HepG2 (cell line): ENCODE results near the gene EHBP1. TPM values are rescaled to one million over a fixed set of nuclear protein-coding genes. Genes with fewer than 3 reads are reported as not detected.
A peak's percentile ranks its signal among the peaks of the same experiment; 100 is the strongest.

ENCODE experiments used
- ATAC-seq: fragments of 200-7000 bp; cut with Tn5 transposase; 3 replicates; pipeline ENCODE4 v1.9.1; 2020; ENCODE audit warnings: mild to moderate bottlenecking, moderate library complexity
- BruUV-seq: library from RNA; stranded (reverse); fragments of 400-500 nt; replicated peaks from 2 replicates; lab custom pipeline; 2021; lab: Mats Ljungman, UMichigan
- CTCF ChIA-PET: fragments of 300-600 bp; formaldehyde crosslinking; extraction: SDS; loops from one replicate; lab custom pipeline; 2021; ENCODE audit warnings: low total read pairs, inconsistent platforms, low intra/inter-chr PET ratio; lab: Yijun Ruan, JAX
- POLR2A ChIA-PET: fragments of 350-600 bp; sonication (Branson Sonifier 250); formaldehyde crosslinking; loops from one replicate; lab custom pipeline; 2020; ENCODE audit warnings: antibody characterized with exemption, inconsistent platforms; lab: Yijun Ruan, JAX
- DNase-seq: peaks from one replicate; pipeline ENCODE4 v3.0.0-alpha.2; 2015; ENCODE audit warnings: low spot score
- FAIRE-seq: peaks from 3 replicates; lab custom pipeline; 2011; peaks lifted over from hg19 to GRCh38; lab: Jason Lieb, UNC
- H2AFZ ChIP-seq: one replicate; pipeline ENCODE4 v1.6.1; 2011; ENCODE audit warnings: low read length, inconsistent platforms
- H3K27ac ChIP-seq: fragments of 300-600 bp; 3 replicates; pipeline ENCODE4 v1.8.0; 2011; ENCODE audit warnings: mixed run types, mild to moderate bottlenecking, mixed read lengths, low read length, inconsistent platforms; ENCODE audit not compliant: insufficient read depth; ENCODE audit errors: extremely low read length
- H3K27me3 ChIP-seq, 2 experiments: fragments of 200-600 bp in 1 of 2; 2 replicates in 1 of 2; 3 replicates in 1 of 2; pipeline versions ENCODE4 v1.6.0 to v1.8.0; 2011; ENCODE audit warnings: low read length in 2 of 2, mild to moderate bottlenecking in 2 of 2, moderate library complexity in 2 of 2, inconsistent platforms in 1 of 2; ENCODE audit not compliant: insufficient read depth in 2 of 2, control insufficient read depth in 1 of 2
- H3K36me3 ChIP-seq, 2 experiments: fragments of 200-600 bp in 1 of 2; replicated peaks in 1 of 2; 2 replicates in 1 of 2; 3 replicates in 1 of 2; pipeline versions ENCODE4 v1.5.1 to v1.8.0; 2011; ENCODE audit warnings: low read length in 2 of 2, inconsistent platforms in 1 of 2; ENCODE audit not compliant: insufficient read depth in 2 of 2, control insufficient read depth in 1 of 2
- H3K4me1 ChIP-seq: 2 replicates; pipeline ENCODE4 v1.5.1; 2012; ENCODE audit warnings: low read length, inconsistent platforms; ENCODE audit not compliant: insufficient read depth
- H3K4me2 ChIP-seq: 2 replicates; pipeline ENCODE4 v1.6.0; 2011; ENCODE audit warnings: low read depth, low read length, inconsistent platforms
- H3K4me3 ChIP-seq, 3 experiments: fragments of 200-600 bp in 1 of 3; sonication (generic), shearing (Covaris generic) in 1 of 3; replicated peaks in 1 of 3; 2 replicates each; pipeline ENCODE4 v1.5.1; 2011 to 2016; ENCODE audit warnings: low read length in 3 of 3, inconsistent platforms in 2 of 3, low read depth in 2 of 3, mild to moderate bottlenecking in 2 of 3, control low read depth in 1 of 3, mixed read lengths in 1 of 3; ENCODE audit not compliant: insufficient read depth in 1 of 3
- H3K79me2 ChIP-seq: one replicate; pipeline ENCODE4 v1.6.1; 2011; ENCODE audit warnings: low read length, inconsistent platforms; ENCODE audit not compliant: insufficient read depth
- H3K9ac ChIP-seq: 2 replicates; pipeline ENCODE4 v1.6.0; 2011; ENCODE audit warnings: mild to moderate bottlenecking, low read depth, low read length, inconsistent platforms; ENCODE audit not compliant: insufficient read depth
- H3K9me3 ChIP-seq: 2 replicates; pipeline ENCODE4 v1.5.1; 2012; ENCODE audit warnings: mild to moderate bottlenecking, low read length
- H4K20me1 ChIP-seq: 2 replicates; pipeline ENCODE4 v1.6.0; 2011; ENCODE audit warnings: inconsistent platforms, mild to moderate bottlenecking, low read length, moderate library complexity; ENCODE audit not compliant: insufficient read depth
- AGO2 ChIP-seq: fragments of 200-400 bp; formaldehyde crosslinking; optimal IDR thresholded peaks from 2 replicates; pipeline ENCODE3; 2017; ENCODE audit warnings: mild to moderate bottlenecking, low read depth, low read length, moderate library complexity
- ARNT ChIP-seq: fragments of 450-650 bp; IDR thresholded peaks from 2 replicates; pipeline ENCODE4 v1.6.1; 2017
- CENPX ChIP-seq: sonication (generic); formaldehyde crosslinking; IDR thresholded peaks from 2 replicates; pipeline ENCODE4 v1.9.0; 2021; ENCODE audit warnings: mild to moderate bottlenecking, missing genetic modification reagents, moderate library complexity
- ELF4 ChIP-seq: sonication (generic); formaldehyde crosslinking; IDR thresholded peaks from 2 replicates; pipeline ENCODE4 v1.5.0; 2020; ENCODE audit warnings: missing genetic modification reagents, mild to moderate bottlenecking, moderate library complexity, borderline replicate concordance
- GABPB1 ChIP-seq: IDR thresholded peaks from 2 replicates; pipeline ENCODE4 v1.6.1; 2016; ENCODE audit warnings: mild to moderate bottlenecking, missing genetic modification reagents, moderate library complexity, missing compliant biosample characterization
- HES4 ChIP-seq: sonication (generic); formaldehyde crosslinking; IDR thresholded peaks from 2 replicates; pipeline ENCODE4 v1.9.0; 2021; ENCODE audit warnings: mild to moderate bottlenecking, missing genetic modification reagents, borderline replicate concordance
- KDM2A ChIP-seq: sonication (generic); formaldehyde crosslinking; IDR thresholded peaks from 2 replicates; pipeline ENCODE4 v1.4.0; 2020; ENCODE audit warnings: low read depth, missing genetic modification reagents, borderline replicate concordance
- POGZ ChIP-seq: sonication (generic); formaldehyde crosslinking; IDR thresholded peaks from 2 replicates; pipeline ENCODE4 v1.4.0; 2020; ENCODE audit warnings: mild to moderate bottlenecking, missing genetic modification reagents
- POLR2A ChIP-seq, 2 experiments: IDR thresholded peaks; 2 replicates each; pipeline ENCODE4 v1.6.1; 2011; ENCODE audit warnings: low read depth in 2 of 2, low read length in 2 of 2, mild to moderate bottlenecking in 1 of 2, moderate library complexity in 1 of 2; ENCODE audit not compliant: insufficient read depth in 1 of 2
- POLR2G ChIP-seq: fragments of 200-400 bp; formaldehyde crosslinking; IDR thresholded peaks from 2 replicates; pipeline ENCODE4 v1.6.1; 2018; ENCODE audit warnings: mild to moderate bottlenecking, low read depth, low read length, moderate library complexity
- RBM22 ChIP-seq: fragments of 200-400 bp; formaldehyde crosslinking; optimal IDR thresholded peaks from 2 replicates; pipeline ENCODE3; 2017; ENCODE audit warnings: mild to moderate bottlenecking, low read length, moderate library complexity
- TBX3 ChIP-seq: fragments of 450-650 bp; IDR thresholded peaks from 2 replicates; pipeline ENCODE4 v1.6.1; 2017; ENCODE audit warnings: antibody characterized with exemption, mild to moderate bottlenecking, inconsistent platforms, borderline replicate concordance
- XBP1 ChIP-seq: sonication (generic); formaldehyde crosslinking; IDR thresholded peaks from 2 replicates; pipeline ENCODE4 v1.5.0; 2020; ENCODE audit warnings: missing genetic modification reagents
- ZNF296 ChIP-seq: sonication (generic); formaldehyde crosslinking; conservative IDR thresholded peaks from 2 replicates; pipeline ENCODE4 v1.5.0; 2020; ENCODE audit warnings: mild to moderate bottlenecking, missing genetic modification reagents
- ZNF430 ChIP-seq: sonication (generic); formaldehyde crosslinking; IDR thresholded peaks from 2 replicates; pipeline ENCODE4 v1.9.0; 2021; ENCODE audit warnings: mild to moderate bottlenecking, missing genetic modification reagents
- ZNF503 ChIP-seq: sonication (generic); formaldehyde crosslinking; IDR thresholded peaks from 2 replicates; pipeline ENCODE4 v1.4.0; 2020; ENCODE audit warnings: missing genetic modification reagents
- ZNF652 ChIP-seq: IDR thresholded peaks from 2 replicates; pipeline ENCODE4 v1.6.1; 2016; ENCODE audit warnings: low read depth, borderline replicate concordance
- ZNF878 ChIP-seq: sonication (generic); formaldehyde crosslinking; IDR thresholded peaks from 2 replicates; pipeline ENCODE4 v1.8.1; 2023; ENCODE audit warnings: mild to moderate bottlenecking, missing genetic modification reagents, moderate library complexity
- WGBS: methylation state at CpG from one replicate; pipeline ENCODE4 v1.1.6; 2017; ENCODE audit warnings: low lambda C conversion rate; 5-methylcytosine and 5-hydroxymethylcytosine counted together
- in situ Hi-C: cut with HindIII; loops from 2 replicates; pipeline ENCODE4 v1.10.0; 2017; ENCODE audit warnings: low pct_unique_long_range_greater_than_20kb; ENCODE audit not compliant: extremely low pct_ligation_motif_present
- intact Hi-C: fragments of 100-400 bp; cut with micrococcal nuclease; formaldehyde crosslinking; loops from one replicate; pipeline ENCODE4 v1.10.0; 2022; ENCODE audit not compliant: unreplicated experiment
- polyA plus RNA-seq, 8 experiments: library from polyadenylated mRNA; depleted of rRNA in 3 of 8; stranded (reverse) in 7 of 8; unstranded in 1 of 8; fragments of >200 nt; fragmentation: Illumina TruSeq in 4 of 8; extraction: Trizol in 4 of 8; gene quantifications; 2 replicates each; pipeline versions ENCODE4 v1.2.1 to v1.2.3, GENCODE V29; 2011 to 2016; ENCODE audit warnings: low read depth in 4 of 8, missing spikeins in 1 of 8, mixed read lengths in 1 of 8; ENCODE audit not compliant: insufficient read depth in 1 of 8
- total RNA-seq, 5 experiments: library from RNA; depleted of rRNA; stranded (reverse); fragments of >200 nt; fragmentation: Illumina TruSeq; extraction: Trizol; gene quantifications; 2 replicates each; pipeline ENCODE4 v1.2.3, GENCODE V29; 2016; ENCODE audit warnings: low read depth in 1 of 5
- TF ChIP-seq, protein P1 (sequence below): sonication (generic); formaldehyde crosslinking; IDR thresholded peaks from 2 replicates; pipeline ENCODE4 v1.4.0; 2020; ENCODE audit warnings: missing genetic modification reagents

Gene EHBP1
- total and polyA plus RNA-seq, 2 of the 13 experiments (the other 11 are each of a cell fraction or from before 2014, with no cell fraction given), result 93.5 to 146 TPM

- Histone ChIP-seq H2AFZ (no peak overlapping the region), H3K27me3 (no peaks in the 10 kb centered on the region; a peak in 1 of 5 replicates), H4K20me1 (no peaks in the 10 kb centered on the region), H3K4me1 (peaks cover 26% of the 10 kb centered on the region), H3K4me2 (no peak overlapping the region), H3K9me3 (no peaks in the 10 kb centered on the region), H3K36me3 (peaks cover 11 to 32% of the 10 kb centered on the region in 2 experiments), H3K27ac (no peak overlapping the region), H3K9ac (no peak overlapping the region), H3K4me3 (no peak overlapping the region), H3K79me2 (peaks cover 8% of the 10 kb centered on the region)
- ChIA-PET CTCF (no interaction called here), POLR2A (no interaction called here)
- intact Hi-C loops, result no loop called here
- DNase-seq, result no peak
- WGBS, result 98% methylated on average over 67 of the region's 71 CpGs
- in situ Hi-C loops, result no loop called here
- no TSS peak for BruUV-seq
- ATAC-seq, result no peak
- no peak for FAIRE-seq
- TF ChIP-seq POGZ (CRISPR knock-in tag), result peak; percentile 50; the same call in 1 of the 2 replicates
- TF ChIP-seq ZNF430, result 0 out of 2 replicates have a peak, but pooled peaks have one; percentile 40
- 0 out of 4 replicates have a peak, but pooled peaks of 1 of the 2 experiments have one; percentile 12 for TF ChIP-seq POLR2A (IDR thresholded peaks at IDR 0.05; ENCODE audit: insufficient read depth in 1 of 2, low read depth in 2 of 2, low read length in 2 of 2)
- no peak for TF ChIP-seq TBX3
- peak; percentile 97 for TF ChIP-seq AGO2
- TF ChIP-seq ARNT, result no peak
- TF ChIP-seq, protein P1, sequence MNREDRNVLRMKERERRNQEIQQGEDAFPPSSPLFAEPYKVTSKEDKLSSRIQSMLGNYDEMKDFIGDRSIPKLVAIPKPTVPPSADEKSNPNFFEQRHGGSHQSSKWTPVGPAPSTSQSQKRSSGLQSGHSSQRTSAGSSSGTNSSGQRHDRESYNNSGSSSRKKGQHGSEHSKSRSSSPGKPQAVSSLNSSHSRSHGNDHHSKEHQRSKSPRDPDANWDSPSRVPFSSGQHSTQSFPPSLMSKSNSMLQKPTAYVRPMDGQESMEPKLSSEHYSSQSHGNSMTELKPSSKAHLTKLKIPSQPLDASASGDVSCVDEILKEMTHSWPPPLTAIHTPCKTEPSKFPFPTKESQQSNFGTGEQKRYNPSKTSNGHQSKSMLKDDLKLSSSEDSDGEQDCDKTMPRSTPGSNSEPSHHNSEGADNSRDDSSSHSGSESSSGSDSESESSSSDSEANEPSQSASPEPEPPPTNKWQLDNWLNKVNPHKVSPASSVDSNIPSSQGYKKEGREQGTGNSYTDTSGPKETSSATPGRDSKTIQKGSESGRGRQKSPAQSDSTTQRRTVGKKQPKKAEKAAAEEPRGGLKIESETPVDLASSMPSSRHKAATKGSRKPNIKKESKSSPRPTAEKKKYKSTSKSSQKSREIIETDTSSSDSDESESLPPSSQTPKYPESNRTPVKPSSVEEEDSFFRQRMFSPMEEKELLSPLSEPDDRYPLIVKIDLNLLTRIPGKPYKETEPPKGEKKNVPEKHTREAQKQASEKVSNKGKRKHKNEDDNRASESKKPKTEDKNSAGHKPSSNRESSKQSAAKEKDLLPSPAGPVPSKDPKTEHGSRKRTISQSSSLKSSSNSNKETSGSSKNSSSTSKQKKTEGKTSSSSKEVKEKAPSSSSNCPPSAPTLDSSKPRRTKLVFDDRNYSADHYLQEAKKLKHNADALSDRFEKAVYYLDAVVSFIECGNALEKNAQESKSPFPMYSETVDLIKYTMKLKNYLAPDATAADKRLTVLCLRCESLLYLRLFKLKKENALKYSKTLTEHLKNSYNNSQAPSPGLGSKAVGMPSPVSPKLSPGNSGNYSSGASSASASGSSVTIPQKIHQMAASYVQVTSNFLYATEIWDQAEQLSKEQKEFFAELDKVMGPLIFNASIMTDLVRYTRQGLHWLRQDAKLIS (CRISPR knock-in tag), result no peak
- TF ChIP-seq KDM2A (CRISPR knock-in tag), result peak; percentile 5; the same call in 1 of the 2 replicates
- TF ChIP-seq GABPB1, result peak; percentile 18; the same call in 1 of the 2 replicates
- TF ChIP-seq POLR2G, result peak; percentile 10
- TF ChIP-seq ZNF878, result 0 out of 2 replicates have a peak, but pooled peaks have one; percentile 29
- 0 out of 2 replicates have a peak, but pooled peaks have one; percentile 61 for TF ChIP-seq HES4 (CRISPR knock-in tag)
- no peak for TF ChIP-seq ZNF296 (CRISPR knock-in tag)
- no peak for TF ChIP-seq XBP1 (CRISPR knock-in tag)
- TF ChIP-seq RBM22, result peak; percentile 10
- TF ChIP-seq ZNF503 (CRISPR knock-in tag), result no peak
- no peak for TF ChIP-seq ZNF652
- TF ChIP-seq CENPX, result no peak
- TF ChIP-seq ELF4 (CRISPR knock-in tag), result no peak
These were observed 342.1 kb downstream of the EHBP1 start for GRCh38 chr2:63047321-63048279.
